CD14-positive monocyte (primary cell): ENCODE measurements around the gene EIF4E2. TPM values are rescaled to one million over a fixed set of nuclear protein-coding genes. Genes with fewer than 3 reads are reported as not detected.
A peak's percentile ranks its signal among the peaks of the same experiment; 100 is the strongest.

Experiments used
- DNase-seq, 3 donors: peaks; one replicate each; pipeline ENCODE4 v3.0.0-alpha.2; 2011 to 2022
- H2AFZ ChIP-seq: 2 replicates; pipeline ENCODE4 v1.6.0; 2012; ENCODE audit warnings: mild to moderate bottlenecking, low read depth, low read length, inconsistent platforms; ENCODE audit not compliant: insufficient read depth, poor library complexity, severe bottlenecking
- H3K27ac ChIP-seq, 2 donors: 1 replicate in 1 of 2; 2 replicates in 1 of 2; pipeline ENCODE4 v1.5.1; 2012 to 2013; ENCODE audit warnings: low read length in 2 of 2, control low read depth in 1 of 2, inconsistent platforms in 1 of 2, low read depth in 1 of 2, mild to moderate bottlenecking in 1 of 2
- H3K27me3 ChIP-seq, 2 donors: one replicate each; pipeline versions ENCODE4 v1.6.0 to v1.6.1; 2011 to 2013; ENCODE audit warnings: low read length in 2 of 2; ENCODE audit not compliant: control insufficient read depth in 2 of 2, insufficient read depth in 2 of 2
- H3K36me3 ChIP-seq, 2 donors: replicated peaks in 1 of 2; 1 replicate in 1 of 2; 2 replicates in 1 of 2; pipeline versions ENCODE4 v1.5.1 to v1.6.1; 2012 to 2013; ENCODE audit warnings: low read length in 2 of 2, control low read depth in 1 of 2, inconsistent platforms in 1 of 2, mild to moderate bottlenecking in 1 of 2; ENCODE audit not compliant: insufficient read depth in 2 of 2, control insufficient read depth in 1 of 2
- H3K4me1 ChIP-seq, 2 donors: 1 replicate in 1 of 2; 2 replicates in 1 of 2; pipeline versions ENCODE4 v1.5.1 to v1.6.1; 2012 to 2013; ENCODE audit warnings: low read length in 2 of 2, control low read depth in 1 of 2, inconsistent platforms in 1 of 2, mild to moderate bottlenecking in 1 of 2, moderate library complexity in 1 of 2; ENCODE audit not compliant: insufficient read depth in 2 of 2, control insufficient read depth in 1 of 2
- H3K4me2 ChIP-seq: replicated peaks from 2 replicates; pipeline ENCODE3; 2012; ENCODE audit warnings: low read length, moderate library complexity, mild to moderate bottlenecking; ENCODE audit not compliant: poor library complexity, severe bottlenecking; ENCODE audit errors: extremely low read depth
- H3K4me3 ChIP-seq, 3 experiments: fragments of 200-600 bp in 1 of 3; sonication (generic) in 1 of 3; replicated peaks in 1 of 3; 1 replicate in 2 of 3; 2 replicates in 1 of 3; pipeline ENCODE4 v1.5.1; 2011 to 2013; ENCODE audit warnings: low read length in 3 of 3, mild to moderate bottlenecking in 3 of 3, control low read depth in 2 of 3, low read depth in 2 of 3, inconsistent platforms in 1 of 3, moderate library complexity in 1 of 3
- H3K79me2 ChIP-seq: 2 replicates; pipeline ENCODE4 v1.6.0; 2012; ENCODE audit warnings: mild to moderate bottlenecking, control low read depth, inconsistent platforms, low read length, moderate library complexity; ENCODE audit not compliant: insufficient read depth
- H3K9ac ChIP-seq: 2 replicates; pipeline ENCODE4 v1.6.0; 2017; ENCODE audit warnings: low read length, mild to moderate bottlenecking; ENCODE audit not compliant: insufficient read depth, poor library complexity, severe bottlenecking
- H3K9me3 ChIP-seq, 2 donors: replicated peaks in 1 of 2; 1 replicate in 1 of 2; 2 replicates in 1 of 2; pipeline versions ENCODE4 v1.5.1 to v1.6.1; 2012 to 2013; ENCODE audit warnings: low read length in 2 of 2, control low read depth in 1 of 2; ENCODE audit not compliant: control insufficient read depth in 1 of 2, insufficient read depth in 1 of 2
- H4K20me1 ChIP-seq: 2 replicates; pipeline ENCODE4 v1.6.0; 2012; ENCODE audit warnings: mild to moderate bottlenecking, low read length, control low read depth, moderate library complexity; ENCODE audit not compliant: insufficient read depth
- H3K27ac Mint-ChIP-seq, 7 donors: one replicate each; pipeline ENCODE4 v1.8.0; 2020; ENCODE audit warnings: mild to moderate bottlenecking in 7 of 7, mixed read lengths in 7 of 7, moderate library complexity in 6 of 7, inconsistent platforms in 2 of 7
- H3K27me3 Mint-ChIP-seq, 3 donors: one replicate each; pipeline ENCODE4 v1.8.0; 2021 to 2022; ENCODE audit warnings: low read depth in 3 of 3, mild to moderate bottlenecking in 3 of 3, mixed read lengths in 3 of 3, moderate library complexity in 3 of 3, inconsistent platforms in 1 of 3
- H3K36me3 Mint-ChIP-seq, 2 donors: one replicate each; pipeline ENCODE4 v1.8.0; 2020; ENCODE audit warnings: mixed read lengths in 2 of 2, inconsistent platforms in 1 of 2, mild to moderate bottlenecking in 1 of 2
- H3K4me1 Mint-ChIP-seq: one replicate; pipeline ENCODE4 v1.8.0; 2020; ENCODE audit warnings: mild to moderate bottlenecking, mixed read lengths
- H3K4me3 Mint-ChIP-seq, 2 donors: one replicate each; pipeline ENCODE4 v1.8.0; 2020; ENCODE audit warnings: mild to moderate bottlenecking in 2 of 2, mixed read lengths in 2 of 2, moderate library complexity in 1 of 2
- H3K9me3 Mint-ChIP-seq, 7 donors: one replicate each; pipeline ENCODE4 v1.8.0; 2020 to 2022; ENCODE audit warnings: mixed read lengths in 7 of 7, mild to moderate bottlenecking in 6 of 7, moderate library complexity in 6 of 7, inconsistent platforms in 2 of 7
- CTCF ChIP-seq: fragments of 200-600 bp; IDR thresholded peaks from one replicate; pipeline ENCODE4 v1.8.0; 2022; ENCODE audit warnings: antibody characterized with exemption, mild to moderate bottlenecking
- WGBS: methylation state at CpG from one replicate; pipeline ENCODE4 v1.1.5; 2013; ENCODE audit warnings: missing lambda C conversion rate; ENCODE audit not compliant: insufficient coverage; 5-methylcytosine and 5-hydroxymethylcytosine counted together
- intact Hi-C, 2 donors: fragments of 100-400 bp; cut with micrococcal nuclease; formaldehyde crosslinking; loops; one replicate each; pipeline versions ENCODE4 v1.15.0 to v1.15.1; 2023
- polyA plus RNA-seq, 3 donors: library from polyadenylated mRNA; depleted of rRNA in 1 of 3; unstranded in 2 of 3; stranded (reverse) in 1 of 3; fragments of 300-500 nt in 2 of 3; fragments of >200 nt in 1 of 3; fragmentation: Illumina TruSeq in 2 of 3; gene quantifications; 1 replicate in 2 of 3; 2 replicates in 1 of 3; pipeline ENCODE4 v1.2.3, GENCODE V29; 2012 to 2021

EIF4E2 gene
- polyA plus RNA-seq, 3 donors, result 67.2 to 213 (median 188) TPM

GRCh38 chr2:232584238-232584637 lies 33.7 kb downstream of the EIF4E2 start:
- peaks cover 45 to 51% of the 10 kb centered on the region in 2 donors for H3K36me3 Mint-ChIP-seq
- DNase-seq, result no peak

GRCh38 chr2:232586943-232587505 lies 36.5 kb downstream of the EIF4E2 start:
- no peak overlapping the region for H3K27ac Mint-ChIP-seq
- TF ChIP-seq CTCF, result no peak
- H3K27me3 ChIP-seq, result no peaks in the 10 kb centered on the region
- no peak overlapping the region for H3K4me2 ChIP-seq
- no peaks in the 10 kb centered on the region for H3K9me3 ChIP-seq
- H3K36me3 Mint-ChIP-seq, result peaks cover 23 to 24% of the 10 kb centered on the region in 2 donors
- H3K4me1 ChIP-seq, result peaks cover 14% of the 10 kb centered on the region in 2 donors
- no peak overlapping the region for H3K27ac ChIP-seq
- H3K9me3 Mint-ChIP-seq, result peaks cover 0 to 2% (median 0%) of the 10 kb centered on the region in 7 donors
- H3K4me1 Mint-ChIP-seq, result peaks cover 17% of the 10 kb centered on the region
- intact Hi-C loops, result no loop called here
- WGBS, result 100% methylated on average over 1 of the region's 5 CpGs
- H3K27me3 Mint-ChIP-seq, result peaks cover 0 to 2% (median 0%) of the 10 kb centered on the region in 3 donors
- peak overlapping the region in 1 of 2 donors; percentile 55 for H3K4me3 Mint-ChIP-seq
- peaks cover 12 to 26% of the 10 kb centered on the region in 2 donors for H3K36me3 ChIP-seq
- no peaks in the 10 kb centered on the region for H3K79me2 ChIP-seq
- H3K4me3 ChIP-seq, result no peak overlapping the region
- no peaks in the 10 kb centered on the region for H4K20me1 ChIP-seq
- H2AFZ ChIP-seq, result no peak overlapping the region
- no peak overlapping the region for H3K9ac ChIP-seq
- DNase-seq, result no peak

More at GRCh38 chr2:232584238-232584637, 33.7 kb downstream of the EIF4E2 start:
- Histone ChIP-seq H3K9ac (no peak overlapping the region), H3K4me1 (peaks cover 14% of the 10 kb centered on the region in 2 donors), H4K20me1 (no peaks in the 10 kb centered on the region), H3K27me3 (no peaks in the 10 kb centered on the region), H3K4me3 (no peak overlapping the region), H3K9me3 (no peaks in the 10 kb centered on the region), H2AFZ (no peak overlapping the region), H3K4me2 (no peak overlapping the region), H3K27ac (no peak overlapping the region), H3K36me3 (peaks cover 33 to 53% of the 10 kb centered on the region in 2 donors), H3K79me2 (no peaks in the 10 kb centered on the region)
- H3K27ac Mint-ChIP-seq, result peak overlapping the region in 1 of 7 donors; percentile 58
- TF ChIP-seq CTCF, result no peak
- WGBS, result 97% methylated on average over 4 of the region's 6 CpGs
- intact Hi-C loops, result no loop called here
- peaks cover 0 to 2% (median 0%) of the 10 kb centered on the region in 3 donors for H3K27me3 Mint-ChIP-seq
- H3K4me3 Mint-ChIP-seq, result no peak overlapping the region
- peaks cover 17% of the 10 kb centered on the region for H3K4me1 Mint-ChIP-seq
- peaks cover 0 to 2% (median 0%) of the 10 kb centered on the region in 7 donors for H3K9me3 Mint-ChIP-seq
